ENCODE measurements around the gene HMGB4.

The HMGB4 gene

GRCh38 chr1:33880305-33880704, 16.4 kb downstream of the HMGB4 start:
- H3K36me3 ChIP-seq (ENCODE audit: control insufficient read depth, low read length): no peaks in the 10 kb centered on the region
- TF ChIP-seq CTCF (IDR thresholded peaks at IDR 0.05; ENCODE audit: low read depth, low read length, poor library complexity, severe bottlenecking) (no peak), EZH2phosphoT487 (IDR thresholded peaks at IDR 0.05; ENCODE audit: borderline replicate concordance, low read length) (no peak)

DNA sequence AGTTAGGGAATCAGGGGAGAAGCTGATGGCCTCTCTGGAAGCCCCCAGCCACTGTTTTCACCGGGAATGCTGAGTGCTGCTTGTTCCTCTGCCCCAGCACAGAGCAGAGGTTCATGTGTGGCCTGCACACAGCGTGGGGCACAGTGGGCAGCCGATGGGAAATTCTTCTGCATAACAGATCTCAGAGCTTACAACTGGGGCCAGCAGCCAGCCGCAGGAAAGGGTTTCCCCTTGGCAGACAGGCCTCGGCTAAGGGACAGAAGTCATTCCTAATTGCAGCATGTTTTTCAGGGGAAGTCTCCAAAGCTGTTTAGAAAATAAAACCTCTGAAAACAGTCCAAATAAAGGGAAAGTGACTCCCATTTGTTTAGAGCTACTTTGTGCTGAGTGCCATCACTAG, 22.6 kb downstream of the HMGB4 start:
- H3K4me1 ChIP-seq (ENCODE audit: control insufficient read depth, low read length): no peaks in the 10 kb centered on the region
- TF ChIP-seq CTCF (IDR thresholded peaks at IDR 0.05; ENCODE audit: low read depth, low read length, poor library complexity, severe bottlenecking) (no peak), EZH2phosphoT487 (IDR thresholded peaks at IDR 0.05; ENCODE audit: borderline replicate concordance, low read length) (no peak)
- H3K36me3 ChIP-seq (ENCODE audit: control insufficient read depth, low read length): no peaks in the 10 kb centered on the region
- no peaks in the 10 kb centered on the region for H4K20me1 ChIP-seq (ENCODE audit: control insufficient read depth, insufficient read depth, low read depth, low read length)
- no peaks in the 10 kb centered on the region for H3K9me2 ChIP-seq (replicated peaks; ENCODE audit: control insufficient read depth, low read length)
- no peaks in the 10 kb centered on the region for H3K79me2 ChIP-seq (ENCODE audit: control insufficient read depth, low read length)
- H3K4me3 ChIP-seq (ENCODE audit: low read length): no peak overlapping the region
- H3K27ac ChIP-seq (ENCODE audit: low read depth, low read length): no peak overlapping the region
- no peaks in the 10 kb centered on the region for H3K9me3 ChIP-seq (ENCODE audit: control insufficient read depth, insufficient read depth, low read length)
- H3K27me3 ChIP-seq (ENCODE audit: control insufficient read depth, low read length): peaks cover 8% of the 10 kb centered on the region; the same call in 1 of the 2 replicates
- H3F3A ChIP-seq (ENCODE audit: control insufficient read depth, insufficient read depth): no peaks in the 10 kb centered on the region
- no peak overlapping the region for H3K4me2 ChIP-seq (ENCODE audit: low read length)

More at GRCh38 chr1:33880305-33880704, 16.4 kb downstream of the HMGB4 start:
- Histone ChIP-seq H3K4me2 (ENCODE audit: low read length) (no peak overlapping the region), H3K9me3 (ENCODE audit: control insufficient read depth, insufficient read depth, low read length) (no peaks in the 10 kb centered on the region), H4K20me1 (ENCODE audit: control insufficient read depth, insufficient read depth, low read depth, low read length) (no peaks in the 10 kb centered on the region), H3F3A (ENCODE audit: control insufficient read depth, insufficient read depth) (no peaks in the 10 kb centered on the region), H3K4me3 (ENCODE audit: low read length) (no peak overlapping the region), H3K9me2 (replicated peaks; ENCODE audit: control insufficient read depth, low read length) (no peaks in the 10 kb centered on the region), H3K79me2 (ENCODE audit: control insufficient read depth, low read length) (no peaks in the 10 kb centered on the region), H3K4me1 (ENCODE audit: control insufficient read depth, low read length) (no peaks in the 10 kb centered on the region), H3K27me3 (ENCODE audit: control insufficient read depth, low read length) (0 out of 2 replicates have a peak, but pooled peaks cover 5% of the 10 kb centered on the region), H3K27ac (ENCODE audit: low read depth, low read length) (no peak overlapping the region)

DNA sequence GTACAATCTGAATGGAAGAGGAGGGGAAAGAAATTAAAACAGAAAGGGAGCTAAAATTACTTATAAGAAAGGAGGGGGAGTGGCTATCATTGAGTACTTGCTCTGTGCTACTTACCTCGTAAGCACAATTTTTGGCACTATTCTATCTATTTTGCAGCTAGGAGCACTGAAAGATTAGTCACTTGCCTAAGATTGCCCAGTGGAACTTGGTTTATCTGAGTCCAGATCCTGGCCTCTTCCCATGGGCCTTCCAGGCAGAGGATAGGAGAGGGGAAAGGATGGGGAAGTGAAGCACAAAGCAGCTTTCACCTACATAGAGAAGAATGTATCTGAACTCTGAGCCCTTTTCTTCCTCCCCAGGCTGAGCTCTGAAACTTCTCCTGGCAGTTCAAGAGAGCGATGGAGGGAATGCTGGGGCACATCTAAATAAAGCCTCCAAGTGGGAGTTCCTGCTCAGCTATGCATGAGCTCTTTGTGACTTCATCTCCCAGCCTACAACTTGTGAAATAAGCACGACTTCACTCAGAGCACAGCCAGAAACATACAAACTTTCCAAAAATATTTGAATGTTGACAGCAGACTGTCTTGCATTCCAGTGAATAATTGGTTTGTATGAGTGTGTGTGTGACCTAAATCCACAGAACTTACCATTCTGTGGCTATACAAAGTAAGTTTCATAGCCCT, 29.4 kb downstream of the HMGB4 start:
- H3K9me2 ChIP-seq (replicated peaks; ENCODE audit: control insufficient read depth, low read length): no peaks in the 10 kb centered on the region
- H3K79me2 ChIP-seq (ENCODE audit: control insufficient read depth, low read length): no peaks in the 10 kb centered on the region
- H3K9me3 ChIP-seq (ENCODE audit: control insufficient read depth, insufficient read depth, low read length): no peaks in the 10 kb centered on the region
- no peaks in the 10 kb centered on the region for H3K36me3 ChIP-seq (ENCODE audit: control insufficient read depth, low read length)
- no peak overlapping the region for H3K4me3 ChIP-seq (ENCODE audit: low read length)
- H3K4me2 ChIP-seq (ENCODE audit: low read length): no peak overlapping the region
- TF ChIP-seq EZH2phosphoT487 (IDR thresholded peaks at IDR 0.05; ENCODE audit: borderline replicate concordance, low read length) (no peak), CTCF (IDR thresholded peaks at IDR 0.05; ENCODE audit: low read depth, low read length, poor library complexity, severe bottlenecking) (no peak)
- no peaks in the 10 kb centered on the region for H4K20me1 ChIP-seq (ENCODE audit: control insufficient read depth, insufficient read depth, low read depth, low read length)
- H3F3A ChIP-seq (ENCODE audit: control insufficient read depth, insufficient read depth): no peaks in the 10 kb centered on the region
- H3K27me3 ChIP-seq (ENCODE audit: control insufficient read depth, low read length): no peaks in the 10 kb centered on the region
- no peak overlapping the region for H3K27ac ChIP-seq (ENCODE audit: low read depth, low read length)
- no peaks in the 10 kb centered on the region for H3K4me1 ChIP-seq (ENCODE audit: control insufficient read depth, low read length)

All from DOHH2 (cell line).